GM19467 (cell line): ENCODE data around the gene PPP6R3.

Experiments used
- ATAC-seq: cut with Tn5 transposase; IDR thresholded peaks from one replicate; pipeline ENCODE4 v1.9.1; 2021; ENCODE audit warnings: mild to moderate bottlenecking, moderate library complexity; ENCODE audit not compliant: unreplicated experiment

PPP6R3 gene, protein sequence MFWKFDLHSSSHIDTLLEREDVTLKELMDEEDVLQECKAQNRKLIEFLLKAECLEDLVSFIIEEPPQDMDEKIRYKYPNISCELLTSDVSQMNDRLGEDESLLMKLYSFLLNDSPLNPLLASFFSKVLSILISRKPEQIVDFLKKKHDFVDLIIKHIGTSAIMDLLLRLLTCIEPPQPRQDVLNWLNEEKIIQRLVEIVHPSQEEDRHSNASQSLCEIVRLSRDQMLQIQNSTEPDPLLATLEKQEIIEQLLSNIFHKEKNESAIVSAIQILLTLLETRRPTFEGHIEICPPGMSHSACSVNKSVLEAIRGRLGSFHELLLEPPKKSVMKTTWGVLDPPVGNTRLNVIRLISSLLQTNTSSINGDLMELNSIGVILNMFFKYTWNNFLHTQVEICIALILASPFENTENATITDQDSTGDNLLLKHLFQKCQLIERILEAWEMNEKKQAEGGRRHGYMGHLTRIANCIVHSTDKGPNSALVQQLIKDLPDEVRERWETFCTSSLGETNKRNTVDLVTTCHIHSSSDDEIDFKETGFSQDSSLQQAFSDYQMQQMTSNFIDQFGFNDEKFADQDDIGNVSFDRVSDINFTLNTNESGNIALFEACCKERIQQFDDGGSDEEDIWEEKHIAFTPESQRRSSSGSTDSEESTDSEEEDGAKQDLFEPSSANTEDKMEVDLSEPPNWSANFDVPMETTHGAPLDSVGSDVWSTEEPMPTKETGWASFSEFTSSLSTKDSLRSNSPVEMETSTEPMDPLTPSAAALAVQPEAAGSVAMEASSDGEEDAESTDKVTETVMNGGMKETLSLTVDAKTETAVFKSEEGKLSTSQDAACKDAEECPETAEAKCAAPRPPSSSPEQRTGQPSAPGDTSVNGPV

DNA sequence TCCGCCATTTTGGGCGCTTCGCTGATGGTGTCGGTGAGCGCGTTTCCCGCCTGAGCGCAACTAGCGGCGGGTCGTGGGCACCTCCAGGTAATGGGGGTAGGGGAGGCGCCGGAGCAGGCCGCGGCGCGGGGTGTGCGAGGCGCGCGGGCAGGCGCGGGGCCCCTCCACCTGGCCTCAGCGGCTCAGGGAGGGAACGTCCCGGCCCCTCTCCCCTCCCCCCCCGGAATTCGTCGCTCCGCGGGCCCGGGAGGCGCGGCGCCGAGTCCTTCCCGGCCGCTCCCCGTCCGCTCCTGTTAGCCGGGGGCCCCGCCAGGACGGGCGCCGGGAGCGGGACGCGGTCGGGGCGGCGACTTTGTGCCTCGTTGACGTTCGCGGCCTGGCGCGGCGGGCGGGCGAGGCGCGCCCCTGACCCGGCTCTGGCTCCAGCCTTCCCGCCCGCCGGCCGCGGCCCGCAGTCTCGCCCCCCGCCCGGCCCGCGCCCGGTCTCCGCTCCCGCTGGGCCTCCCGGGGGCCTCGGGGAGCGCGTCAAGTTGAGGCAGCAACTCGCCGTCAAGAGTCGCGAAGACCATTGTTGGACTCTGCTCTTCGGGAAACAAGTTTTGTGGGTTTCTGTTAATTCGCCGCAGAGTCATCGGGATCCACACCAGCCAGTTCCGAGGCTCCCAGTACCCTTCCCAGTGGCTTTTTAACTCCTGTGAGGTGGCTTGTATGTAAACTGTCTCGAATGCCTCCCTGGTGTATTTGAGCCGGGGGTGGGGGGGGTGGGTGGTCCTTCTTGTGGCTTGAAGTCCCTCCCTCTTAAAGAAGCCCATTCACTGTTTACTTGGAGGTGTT is at the start of gene PPP6R3:
Gene PPP6R3, plus strand, starts transcription at position 12 of the 834 bp plus-strand sequence. CDS start 76,913 bp downstream, outside the sequence.
- ATAC-seq = peak; percentile 30

DNA sequence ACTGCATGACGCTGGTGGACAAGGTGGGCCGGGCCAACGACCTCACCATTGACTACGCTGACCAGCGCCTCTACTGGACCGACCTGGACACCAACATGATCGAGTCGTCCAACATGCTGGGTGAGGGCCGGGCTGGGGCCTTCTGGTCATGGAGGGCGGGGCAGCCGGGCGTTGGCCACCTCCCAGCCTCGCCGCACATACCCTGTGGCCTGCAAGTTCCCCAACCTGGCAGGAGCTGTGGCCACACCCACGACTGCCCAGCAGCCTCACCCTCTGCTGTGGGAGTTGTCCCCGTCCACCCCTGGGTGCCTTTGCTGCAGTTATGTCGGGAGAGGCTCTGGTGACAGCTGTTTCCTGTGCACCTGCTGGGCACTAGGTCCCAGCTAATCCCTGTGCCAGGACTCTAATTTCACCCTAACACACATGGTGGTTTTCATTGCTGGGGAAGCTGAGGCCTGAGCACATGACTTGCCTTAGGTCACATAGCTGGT is 49.0 kb upstream of the PPP6R3 start:
- no peak for ATAC-seq

DNA sequence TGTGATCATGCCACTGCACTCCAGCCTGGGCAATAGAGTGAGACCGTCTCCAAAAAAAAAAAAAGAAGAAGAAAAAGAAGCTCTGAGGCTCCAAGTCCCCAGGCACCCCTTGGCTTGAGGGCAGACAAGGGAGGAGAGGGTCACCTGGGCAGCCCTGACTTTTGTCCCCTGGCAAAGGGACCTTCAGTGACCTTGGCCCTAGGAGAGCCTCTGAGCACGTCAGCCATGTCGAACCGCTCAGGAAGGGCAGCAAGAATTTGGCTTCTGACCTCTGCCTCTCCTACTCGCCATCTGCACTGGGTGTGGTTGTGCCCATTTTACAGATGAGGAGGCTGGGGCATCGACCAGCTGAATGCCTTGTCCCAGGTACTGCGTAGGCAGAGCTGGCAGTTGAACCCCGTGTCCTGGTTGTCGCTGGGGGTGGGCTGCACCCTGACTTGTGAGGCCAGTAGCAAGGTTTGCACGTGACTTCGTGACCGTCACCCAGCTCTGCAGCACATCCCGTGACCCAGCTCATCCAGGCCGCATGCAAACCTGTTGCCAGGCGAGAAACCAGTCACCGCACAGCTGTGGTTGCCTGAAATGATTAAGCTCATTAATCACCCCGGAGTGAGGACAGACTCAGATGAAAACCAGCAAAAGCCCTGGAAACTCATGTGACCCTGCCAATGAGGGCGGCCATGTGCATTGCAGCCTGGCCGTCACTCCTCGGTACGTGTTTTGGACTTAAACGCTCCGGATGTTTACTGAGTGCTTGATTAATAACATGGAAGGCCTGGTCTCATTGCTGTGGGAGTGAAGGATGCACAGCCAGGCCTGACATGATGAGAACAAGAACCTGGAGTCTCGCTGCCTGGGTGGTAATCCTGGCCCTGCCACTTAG is 47.7 kb upstream of the PPP6R3 start:
- no peak for ATAC-seq

DNA sequence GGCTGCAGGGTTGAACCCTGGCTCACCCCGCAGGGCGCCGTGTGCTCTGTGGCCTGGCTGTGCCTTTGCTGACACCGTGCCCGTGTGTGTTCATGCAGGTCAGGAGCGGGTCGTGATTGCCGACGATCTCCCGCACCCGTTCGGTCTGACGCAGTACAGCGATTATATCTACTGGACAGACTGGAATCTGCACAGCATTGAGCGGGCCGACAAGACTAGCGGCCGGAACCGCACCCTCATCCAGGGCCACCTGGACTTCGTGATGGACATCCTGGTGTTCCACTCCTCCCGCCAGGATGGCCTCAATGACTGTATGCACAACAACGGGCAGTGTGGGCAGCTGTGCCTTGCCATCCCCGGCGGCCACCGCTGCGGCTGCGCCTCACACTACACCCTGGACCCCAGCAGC is 47.0 kb upstream of the PPP6R3 start:
- no peak for ATAC-seq

DNA sequence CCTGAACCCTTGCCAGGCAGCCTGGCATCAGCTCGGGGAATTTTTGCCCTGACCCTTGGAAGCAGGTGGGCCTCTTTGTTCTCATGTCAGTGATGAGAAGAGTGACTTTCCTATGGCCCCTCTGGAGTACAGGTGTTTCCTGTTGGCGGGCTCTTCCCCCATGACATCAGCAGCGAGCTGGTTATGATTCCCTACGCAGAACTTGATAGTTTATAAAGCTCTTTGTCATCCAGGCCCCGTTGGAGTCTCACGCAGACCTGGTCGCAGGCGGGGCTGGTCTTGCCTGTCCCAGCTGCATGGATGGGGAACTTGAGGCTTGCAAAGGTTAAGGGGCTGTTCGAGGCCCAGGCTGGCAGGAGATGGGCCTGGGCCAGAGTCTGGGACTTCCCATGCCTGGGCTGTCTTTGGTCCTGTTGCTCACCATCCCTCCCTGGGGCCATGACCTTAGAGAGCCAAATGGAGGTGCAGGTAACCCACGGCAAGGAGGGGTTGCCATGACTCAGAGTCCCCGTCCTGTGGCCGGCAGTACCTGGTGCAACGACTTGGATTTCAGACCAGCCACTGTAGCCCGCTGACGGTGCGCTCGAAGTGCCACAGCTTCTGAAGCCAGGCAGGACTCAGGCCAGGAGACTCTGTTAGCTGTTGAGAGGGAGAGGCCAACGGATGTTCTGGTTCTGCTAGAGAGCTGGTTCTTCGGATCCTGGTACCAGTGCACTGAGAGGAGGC is 45.9 kb upstream of the PPP6R3 start:
- ATAC-seq = no peak

DNA sequence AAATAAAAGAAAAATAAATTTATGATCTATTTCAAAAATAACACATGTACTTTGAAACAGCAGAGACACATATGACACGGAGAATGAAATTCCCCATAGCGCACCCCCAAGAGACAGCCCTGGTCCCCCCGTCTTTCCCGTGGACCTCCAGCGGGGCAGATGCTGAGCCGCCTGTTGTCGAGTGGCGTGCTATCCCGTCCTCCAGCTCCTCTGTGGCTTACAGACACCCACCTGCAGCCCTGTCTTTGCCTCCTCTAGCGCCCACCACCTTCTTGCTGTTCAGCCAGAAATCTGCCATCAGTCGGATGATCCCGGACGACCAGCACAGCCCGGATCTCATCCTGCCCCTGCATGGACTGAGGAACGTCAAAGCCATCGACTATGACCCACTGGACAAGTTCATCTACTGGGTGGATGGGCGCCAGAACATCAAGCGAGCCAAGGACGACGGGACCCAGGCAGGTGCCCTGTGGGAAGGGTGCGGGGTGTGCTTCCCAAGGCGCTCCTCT is 44.4 kb upstream of the PPP6R3 start:
- ATAC-seq = no peak

DNA sequence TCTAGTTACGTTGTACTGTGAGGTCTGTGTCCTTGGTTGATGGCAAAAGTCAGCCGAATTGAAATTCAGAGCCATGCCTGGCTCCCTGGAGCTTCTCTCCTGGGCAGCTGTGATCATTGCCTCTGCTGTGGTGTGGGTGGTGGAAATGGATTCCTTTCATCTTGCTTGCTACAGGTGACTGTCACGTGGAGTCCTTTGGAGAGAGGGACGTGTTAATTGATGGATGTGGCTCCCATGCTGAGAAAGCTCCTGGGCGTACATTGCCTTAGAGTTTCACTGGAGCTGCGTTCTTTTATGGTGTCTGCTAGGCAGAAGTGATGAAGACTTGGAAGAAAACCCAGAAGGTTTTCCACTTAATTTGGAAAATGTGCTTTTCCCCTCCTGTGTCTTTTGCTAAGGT is 41.9 kb upstream of the PPP6R3 start:
- no peak for ATAC-seq

DNA sequence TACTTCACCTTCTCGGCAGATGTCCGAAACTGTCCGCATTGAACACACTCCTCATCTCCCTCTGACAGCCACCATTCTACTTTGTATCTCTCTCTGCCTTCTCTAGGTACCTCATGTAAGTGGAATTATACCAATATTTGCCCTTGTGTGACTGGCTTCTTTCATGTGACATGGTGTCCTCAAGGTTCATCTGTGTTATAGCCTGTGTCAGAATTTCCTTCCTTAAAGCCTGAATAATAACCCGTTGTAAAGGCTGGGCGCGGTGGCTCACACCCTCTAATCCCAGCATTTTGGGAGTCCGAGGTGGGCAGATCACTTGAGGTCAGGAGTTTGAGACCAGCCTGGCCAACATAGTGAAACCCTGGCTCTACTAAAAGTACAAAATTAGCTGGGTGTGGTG is 40.4 kb upstream of the PPP6R3 start:
- ATAC-seq = no peak

DNA sequence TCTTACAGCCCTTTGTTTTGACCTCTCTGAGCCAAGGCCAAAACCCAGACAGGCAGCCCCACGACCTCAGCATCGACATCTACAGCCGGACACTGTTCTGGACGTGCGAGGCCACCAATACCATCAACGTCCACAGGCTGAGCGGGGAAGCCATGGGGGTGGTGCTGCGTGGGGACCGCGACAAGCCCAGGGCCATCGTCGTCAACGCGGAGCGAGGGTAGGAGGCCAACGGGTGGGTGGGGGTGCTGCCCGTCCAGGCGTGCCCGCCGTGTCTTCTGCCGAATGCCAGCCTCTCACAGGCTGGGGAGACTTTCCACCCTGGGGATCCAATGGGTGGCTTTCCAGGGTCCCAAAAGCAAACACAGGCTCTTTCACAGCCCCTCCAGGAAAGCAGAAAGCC is 37.1 kb upstream of the PPP6R3 start:
- no peak for ATAC-seq

DNA sequence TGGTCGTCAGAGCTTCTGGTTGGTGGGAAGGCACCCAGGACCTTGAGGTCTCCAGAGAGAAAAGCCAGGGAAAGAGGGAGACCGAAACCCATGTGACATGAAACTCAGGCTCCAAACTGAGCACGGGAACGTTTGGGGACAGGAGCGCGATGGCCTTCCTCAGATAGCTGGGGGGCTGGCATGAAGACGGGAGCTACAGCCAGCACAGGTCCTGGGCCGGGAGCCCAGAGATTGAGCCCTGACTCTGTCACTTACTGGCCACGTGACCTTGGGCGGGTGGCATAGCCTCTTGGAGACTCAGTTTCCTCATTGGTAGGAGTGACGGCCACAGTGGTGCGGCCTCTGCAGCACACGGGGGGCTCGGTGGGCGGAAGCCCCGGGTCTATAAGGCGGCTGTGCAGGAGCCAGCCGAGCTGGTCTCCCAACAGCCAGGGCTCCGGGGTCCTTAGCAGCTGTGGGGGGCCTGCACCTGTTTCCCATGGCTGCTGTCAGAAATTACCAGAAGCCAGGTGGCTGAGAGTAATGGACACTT is 36.4 kb upstream of the PPP6R3 start:
- no peak for ATAC-seq

DNA sequence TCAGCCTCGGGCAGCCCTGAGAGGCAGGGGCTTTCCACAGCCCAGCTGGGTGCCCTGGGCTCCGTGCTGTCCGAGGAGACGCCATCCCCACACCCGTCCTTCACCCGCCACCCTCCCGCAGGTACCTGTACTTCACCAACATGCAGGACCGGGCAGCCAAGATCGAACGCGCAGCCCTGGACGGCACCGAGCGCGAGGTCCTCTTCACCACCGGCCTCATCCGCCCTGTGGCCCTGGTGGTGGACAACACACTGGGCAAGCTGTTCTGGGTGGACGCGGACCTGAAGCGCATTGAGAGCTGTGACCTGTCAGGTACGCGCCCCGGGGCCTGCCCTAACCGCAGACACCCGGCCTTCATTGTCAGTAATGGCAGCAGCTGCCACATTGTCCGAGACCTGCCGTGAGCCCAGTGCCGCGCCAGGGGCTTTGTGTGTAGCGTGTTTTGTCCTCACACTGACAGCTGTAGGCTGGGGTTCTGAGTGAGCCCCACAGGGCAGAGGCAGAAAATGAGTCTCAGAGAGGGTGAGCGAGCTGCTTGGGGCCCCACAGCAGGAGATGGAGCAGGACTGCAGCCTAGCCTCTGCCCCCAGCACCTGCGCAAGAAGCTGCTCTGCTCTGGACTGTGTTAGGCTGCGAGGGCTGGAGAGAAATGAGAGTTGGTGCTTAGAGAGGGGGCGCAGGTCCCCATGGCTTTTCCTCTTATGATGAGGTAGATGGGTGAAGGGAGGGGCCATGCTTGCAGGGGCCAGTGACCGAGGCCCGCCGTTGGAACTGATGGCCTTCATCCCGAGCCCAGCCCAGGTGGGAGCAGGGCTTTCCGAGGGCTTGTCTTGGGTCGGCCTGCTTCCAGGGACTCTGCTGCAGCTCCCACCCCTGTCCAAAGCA is 35.3 kb upstream of the PPP6R3 start:
- no peak for ATAC-seq

DNA sequence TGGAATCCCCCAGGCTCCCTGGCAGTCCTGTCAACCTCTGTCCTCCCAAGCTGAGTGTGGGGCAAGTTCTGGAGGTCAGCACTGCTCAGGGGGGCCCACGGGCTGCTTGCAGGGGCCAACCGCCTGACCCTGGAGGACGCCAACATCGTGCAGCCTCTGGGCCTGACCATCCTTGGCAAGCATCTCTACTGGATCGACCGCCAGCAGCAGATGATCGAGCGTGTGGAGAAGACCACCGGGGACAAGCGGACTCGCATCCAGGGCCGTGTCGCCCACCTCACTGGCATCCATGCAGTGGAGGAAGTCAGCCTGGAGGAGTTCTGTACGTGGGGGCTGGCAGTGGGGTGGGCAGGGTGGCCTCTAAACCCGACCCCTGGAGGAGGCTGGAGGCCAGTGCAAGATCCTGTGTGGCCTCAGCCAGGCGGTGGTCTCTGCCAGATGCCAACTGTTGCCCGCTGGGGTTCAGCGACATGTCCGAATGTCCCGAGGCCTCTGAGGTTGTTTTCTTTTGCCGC is 34.6 kb upstream of the PPP6R3 start:
- ATAC-seq = no peak

DNA sequence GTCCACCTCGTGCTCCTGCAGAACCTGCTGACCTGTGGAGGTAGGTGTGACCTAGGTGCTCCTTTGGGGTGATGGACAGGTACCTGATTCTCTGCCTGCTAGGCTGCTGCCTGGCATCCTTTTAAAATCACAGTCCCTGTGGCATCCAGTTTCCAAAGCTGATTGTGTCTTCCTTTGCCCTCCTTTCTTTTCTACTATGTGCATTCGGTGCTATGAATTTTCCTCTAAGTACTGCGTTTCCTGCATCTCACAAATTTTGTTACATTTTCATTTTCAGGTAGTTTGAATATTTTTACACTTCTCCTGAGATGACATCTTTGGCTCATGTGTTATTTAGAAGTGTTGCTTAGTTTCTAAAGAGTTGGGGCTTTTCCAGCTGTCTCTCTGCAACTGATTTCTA is 30.9 kb upstream of the PPP6R3 start:
- ATAC-seq = no peak

DNA sequence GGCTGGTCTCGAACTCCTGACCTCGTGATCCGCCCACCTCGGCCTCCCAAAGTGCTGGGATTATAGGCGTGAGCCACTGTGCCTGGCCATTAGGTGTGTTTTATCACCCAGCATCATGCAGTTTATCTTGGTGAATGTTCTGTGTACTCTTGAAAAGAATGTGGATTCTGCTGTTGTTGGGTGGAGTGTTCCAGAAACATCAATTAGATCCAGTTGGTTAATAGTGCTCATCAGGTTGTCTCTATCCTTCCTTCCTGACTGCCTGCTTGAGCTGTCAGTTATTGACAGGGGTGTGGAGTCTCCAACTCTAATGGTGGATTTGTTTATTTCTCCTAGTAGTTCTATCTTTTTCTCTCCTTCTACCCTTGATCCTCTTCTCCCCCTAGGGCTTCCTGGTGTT is 30.2 kb upstream of the PPP6R3 start:
- ATAC-seq = no peak

DNA sequence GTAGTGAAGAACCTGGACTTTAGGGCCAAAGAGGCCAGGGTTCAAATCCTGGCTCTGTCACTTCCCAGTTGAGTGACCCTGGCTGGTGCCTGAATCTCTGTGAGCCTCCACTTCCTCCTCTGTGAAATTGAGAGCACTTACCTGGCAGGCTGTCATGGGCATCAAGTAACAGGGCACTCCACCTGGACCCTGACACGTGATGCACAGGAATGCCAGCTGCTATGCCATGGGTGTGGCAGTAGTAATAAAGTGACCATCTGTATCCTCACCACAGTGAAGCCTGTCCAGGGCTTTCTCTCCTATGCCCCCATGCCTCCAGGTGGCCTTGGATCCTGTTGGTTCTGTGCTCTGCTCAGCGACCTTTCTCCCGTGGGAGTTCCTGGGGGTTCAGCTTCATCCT is 29.8 kb upstream of the PPP6R3 start:
- no peak for ATAC-seq

DNA sequence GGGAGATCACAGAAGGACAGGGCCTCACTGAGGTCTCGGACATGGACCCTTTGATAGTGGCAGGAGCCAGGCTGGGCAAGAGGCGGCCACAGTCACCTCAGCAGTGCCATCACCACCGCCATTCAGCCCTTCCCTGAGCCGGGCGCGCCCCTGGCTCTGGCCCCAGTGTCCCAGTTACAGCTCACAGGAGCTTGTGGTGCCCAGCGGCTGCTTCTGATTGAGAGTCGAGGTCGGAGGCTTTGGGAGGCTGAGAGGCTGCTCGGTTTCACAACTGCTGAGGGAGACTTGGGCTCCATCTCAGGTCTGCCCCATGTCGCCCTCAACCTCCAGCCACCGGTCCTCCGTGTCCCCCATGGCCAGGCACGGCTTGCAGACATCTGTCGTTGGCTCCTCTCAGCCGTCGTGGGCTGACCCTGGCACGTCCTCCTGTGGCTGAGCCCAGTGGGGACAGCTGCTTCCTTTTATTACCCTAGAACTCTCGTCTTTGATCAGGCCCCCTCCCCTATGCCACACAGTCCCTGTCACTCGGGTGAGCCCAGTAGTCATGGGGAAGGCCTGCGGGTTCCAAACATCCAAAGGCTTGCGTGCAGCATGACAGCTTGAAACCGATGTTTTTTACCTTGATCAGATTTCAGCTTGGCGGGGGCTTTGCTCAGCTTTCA is 28.4 kb upstream of the PPP6R3 start:
- no peak for ATAC-seq

DNA sequence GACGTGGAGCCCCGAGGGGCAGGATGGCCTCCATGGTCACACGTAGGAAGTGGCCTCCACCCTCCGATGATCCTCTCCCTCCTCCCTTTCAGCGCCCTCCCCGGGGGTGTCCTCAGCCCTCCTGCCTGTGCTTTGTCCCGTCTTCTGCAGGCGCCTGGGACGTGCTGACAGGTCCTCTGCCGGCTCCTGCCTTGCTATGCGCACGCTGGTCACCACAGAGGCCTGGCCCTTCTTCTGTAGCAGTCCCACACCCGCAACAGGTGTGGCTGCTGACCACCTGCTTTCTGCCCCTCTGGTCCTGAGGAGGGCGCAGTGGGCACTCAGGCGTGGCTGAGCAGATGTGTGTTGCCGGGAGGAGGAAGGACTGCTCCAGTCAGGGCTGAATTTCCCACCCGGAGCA is 27.7 kb upstream of the PPP6R3 start:
- no peak for ATAC-seq
